NT2/D1 (cell line): ENCODE measurements around the gene HDAC7.
"Not testable (repeated sequence)": the region's sequence is repeated elsewhere in the genome, so short reads cannot be mapped to it uniquely, and the experiment has no call there.

ENCODE experiments used
- YY1 ChIP-seq: IDR thresholded peaks from 2 replicates; pipeline ENCODE4 v1.6.1; 2011; ENCODE audit not compliant: insufficient read length, insufficient read depth
- ZNF274 ChIP-seq: IDR thresholded peaks from 2 replicates; pipeline ENCODE4 v1.6.1; 2011; ENCODE audit warnings: mild to moderate bottlenecking, low read depth, low read length

GRCh38 chr12:47815447-47815846 lies 4.3 kb downstream of the HDAC7 start:
- TF ChIP-seq ZNF274, YY1: not testable (repeated sequence)
